SK-N-DZ (cell line): Measurements from ENCODE around the gene CCDC148.
"Not testable (repeated sequence)": the region's sequence is repeated elsewhere in the genome, so short reads cannot be mapped to it uniquely, and the experiment has no call there.

Experiments
- DNase-seq: peaks from one replicate; pipeline ENCODE4 v3.0.0-alpha.2; 2015; ENCODE audit warnings: low spot score

CCDC148 gene

GRCh38 chr2:158357122-158357521, 99.4 kb downstream of the CCDC148 start:
- no peak for DNase-seq

- not testable (repeated sequence) for DNase-seq
These were observed 105.1 kb downstream of the CCDC148 start for GRCh38 chr2:158351466-158351816.

GRCh38 chr2:158350751-158351465, 105.6 kb downstream of the CCDC148 start:
- not testable (repeated sequence) for DNase-seq

GRCh38 chr2:158346032-158346431, 110.5 kb downstream of the CCDC148 start:
- no peak for DNase-seq

- DNase-seq, result no peak
These were observed 117.0 kb downstream of the CCDC148 start for GRCh38 chr2:158339513-158339912.

GRCh38 chr2:158337018-158337417, 119.5 kb downstream of the CCDC148 start:
- DNase-seq, result no peak

- DNase-seq, result not testable (repeated sequence)
These were observed 124.8 kb downstream of the CCDC148 start for GRCh38 chr2:158331799-158332198.

GRCh38 chr2:158325782-158326340, 130.7 kb downstream of the CCDC148 start:
- no peak for DNase-seq

GRCh38 chr2:158325031-158325781, 131.3 kb downstream of the CCDC148 start:
- no peak for DNase-seq

- DNase-seq, result no peak
These were observed 133.2 kb downstream of the CCDC148 start for GRCh38 chr2:158323381-158323780.

- no peak for DNase-seq
These were observed 135.3 kb downstream of the CCDC148 start for GRCh38 chr2:158321264-158321663.

GRCh38 chr2:158319269-158319668, 137.3 kb downstream of the CCDC148 start:
- DNase-seq, result no peak

GRCh38 chr2:158317642-158318041, 138.9 kb downstream of the CCDC148 start:
- DNase-seq, result no peak

- no peak for DNase-seq
These were observed 140.6 kb downstream of the CCDC148 start for GRCh38 chr2:158315803-158316414.

- DNase-seq, result no peak
These were observed 141.6 kb downstream of the CCDC148 start for GRCh38 chr2:158315000-158315399.

GRCh38 chr2:158313734-158314133, 142.8 kb downstream of the CCDC148 start:
- DNase-seq, result no peak

- DNase-seq, result no peak
These were observed 143.6 kb downstream of the CCDC148 start for GRCh38 chr2:158312981-158313380.

GRCh38 chr2:158310407-158310806, 146.1 kb downstream of the CCDC148 start:
- not testable (repeated sequence) for DNase-seq

GRCh38 chr2:158305501-158305900, 151.1 kb downstream of the CCDC148 start:
- no peak for DNase-seq

GRCh38 chr2:158300394-158300793, 156.2 kb downstream of the CCDC148 start:
- no peak for DNase-seq

GRCh38 chr2:158297606-158298005, 158.9 kb downstream of the CCDC148 start:
- DNase-seq, result no peak

GRCh38 chr2:158297120-158297519, 159.4 kb downstream of the CCDC148 start:
- no peak for DNase-seq
